HepG2 (cell line): ENCODE results near the gene TCERG1L. TPM values are rescaled to one million over a fixed set of nuclear protein-coding genes. Genes with fewer than 3 reads are reported as not detected.
"Not testable (repeated sequence)": the region's sequence is repeated elsewhere in the genome, so short reads cannot be mapped to it uniquely, and the experiment has no call there.

Experiments used
- ATAC-seq: fragments of 200-7000 bp; cut with Tn5 transposase; 3 replicates; pipeline ENCODE4 v1.9.1; 2020; ENCODE audit warnings: mild to moderate bottlenecking, moderate library complexity
- BruUV-seq: library from RNA; stranded (reverse); fragments of 400-500 nt; replicated peaks from 2 replicates; lab custom pipeline; 2021; lab: Mats Ljungman, UMichigan
- CTCF ChIA-PET: fragments of 300-600 bp; formaldehyde crosslinking; extraction: SDS; loops from one replicate; lab custom pipeline; 2021; ENCODE audit warnings: low total read pairs, inconsistent platforms, low intra/inter-chr PET ratio; lab: Yijun Ruan, JAX
- POLR2A ChIA-PET: fragments of 350-600 bp; sonication (Branson Sonifier 250); formaldehyde crosslinking; loops from one replicate; lab custom pipeline; 2020; ENCODE audit warnings: antibody characterized with exemption, inconsistent platforms; lab: Yijun Ruan, JAX
- DNase-seq: peaks from one replicate; pipeline ENCODE4 v3.0.0-alpha.2; 2015; ENCODE audit warnings: low spot score
- FAIRE-seq: peaks from 3 replicates; lab custom pipeline; 2011; peaks lifted over from hg19 to GRCh38; lab: Jason Lieb, UNC
- H2AFZ ChIP-seq: one replicate; pipeline ENCODE4 v1.6.1; 2011; ENCODE audit warnings: low read length, inconsistent platforms
- H3K27ac ChIP-seq: fragments of 300-600 bp; 3 replicates; pipeline ENCODE4 v1.8.0; 2011; ENCODE audit warnings: mixed run types, mild to moderate bottlenecking, mixed read lengths, low read length, inconsistent platforms; ENCODE audit not compliant: insufficient read depth; ENCODE audit errors: extremely low read length
- H3K27me3 ChIP-seq, 2 experiments: fragments of 200-600 bp in 1 of 2; 2 replicates in 1 of 2; 3 replicates in 1 of 2; pipeline versions ENCODE4 v1.6.0 to v1.8.0; 2011; ENCODE audit warnings: low read length in 2 of 2, mild to moderate bottlenecking in 2 of 2, moderate library complexity in 2 of 2, inconsistent platforms in 1 of 2; ENCODE audit not compliant: insufficient read depth in 2 of 2, control insufficient read depth in 1 of 2
- H3K36me3 ChIP-seq, 2 experiments: fragments of 200-600 bp in 1 of 2; replicated peaks in 1 of 2; 2 replicates in 1 of 2; 3 replicates in 1 of 2; pipeline versions ENCODE4 v1.5.1 to v1.8.0; 2011; ENCODE audit warnings: low read length in 2 of 2, inconsistent platforms in 1 of 2; ENCODE audit not compliant: insufficient read depth in 2 of 2, control insufficient read depth in 1 of 2
- H3K4me1 ChIP-seq: 2 replicates; pipeline ENCODE4 v1.5.1; 2012; ENCODE audit warnings: low read length, inconsistent platforms; ENCODE audit not compliant: insufficient read depth
- H3K4me2 ChIP-seq: 2 replicates; pipeline ENCODE4 v1.6.0; 2011; ENCODE audit warnings: low read depth, low read length, inconsistent platforms
- H3K4me3 ChIP-seq, 3 experiments: fragments of 200-600 bp in 1 of 3; sonication (generic), shearing (Covaris generic) in 1 of 3; replicated peaks in 1 of 3; 2 replicates each; pipeline ENCODE4 v1.5.1; 2011 to 2016; ENCODE audit warnings: low read length in 3 of 3, inconsistent platforms in 2 of 3, low read depth in 2 of 3, mild to moderate bottlenecking in 2 of 3, control low read depth in 1 of 3, mixed read lengths in 1 of 3; ENCODE audit not compliant: insufficient read depth in 1 of 3
- H3K79me2 ChIP-seq: one replicate; pipeline ENCODE4 v1.6.1; 2011; ENCODE audit warnings: low read length, inconsistent platforms; ENCODE audit not compliant: insufficient read depth
- H3K9ac ChIP-seq: 2 replicates; pipeline ENCODE4 v1.6.0; 2011; ENCODE audit warnings: mild to moderate bottlenecking, low read depth, low read length, inconsistent platforms; ENCODE audit not compliant: insufficient read depth
- H3K9me3 ChIP-seq: 2 replicates; pipeline ENCODE4 v1.5.1; 2012; ENCODE audit warnings: mild to moderate bottlenecking, low read length
- H4K20me1 ChIP-seq: 2 replicates; pipeline ENCODE4 v1.6.0; 2011; ENCODE audit warnings: inconsistent platforms, mild to moderate bottlenecking, low read length, moderate library complexity; ENCODE audit not compliant: insufficient read depth
- WGBS: methylation state at CpG from one replicate; pipeline ENCODE4 v1.1.6; 2017; ENCODE audit warnings: low lambda C conversion rate; 5-methylcytosine and 5-hydroxymethylcytosine counted together
- in situ Hi-C: cut with HindIII; loops from 2 replicates; pipeline ENCODE4 v1.10.0; 2017; ENCODE audit warnings: low pct_unique_long_range_greater_than_20kb; ENCODE audit not compliant: extremely low pct_ligation_motif_present
- intact Hi-C: fragments of 100-400 bp; cut with micrococcal nuclease; formaldehyde crosslinking; loops from one replicate; pipeline ENCODE4 v1.10.0; 2022; ENCODE audit not compliant: unreplicated experiment
- polyA plus RNA-seq, 8 experiments: library from polyadenylated mRNA; depleted of rRNA in 3 of 8; stranded (reverse) in 7 of 8; unstranded in 1 of 8; fragments of >200 nt; fragmentation: Illumina TruSeq in 4 of 8; extraction: Trizol in 4 of 8; gene quantifications; 2 replicates each; pipeline versions ENCODE4 v1.2.1 to v1.2.3, GENCODE V29; 2011 to 2016; ENCODE audit warnings: low read depth in 4 of 8, missing spikeins in 1 of 8, mixed read lengths in 1 of 8; ENCODE audit not compliant: insufficient read depth in 1 of 8
- total RNA-seq, 5 experiments: library from RNA; depleted of rRNA; stranded (reverse); fragments of >200 nt; fragmentation: Illumina TruSeq; extraction: Trizol; gene quantifications; 2 replicates each; pipeline ENCODE4 v1.2.3, GENCODE V29; 2016; ENCODE audit warnings: low read depth in 1 of 5
- TF ChIP-seq, protein P1 (sequence below): sonication (generic); formaldehyde crosslinking; IDR thresholded peaks from 2 replicates; pipeline ENCODE4 v1.4.0; 2020; ENCODE audit warnings: mild to moderate bottlenecking, missing genetic modification reagents

TCERG1L gene
- total and polyA plus RNA-seq, 2 of the 13 experiments (the other 11 are each of a cell fraction or from before 2014, with no cell fraction given), result not detected

DNA sequence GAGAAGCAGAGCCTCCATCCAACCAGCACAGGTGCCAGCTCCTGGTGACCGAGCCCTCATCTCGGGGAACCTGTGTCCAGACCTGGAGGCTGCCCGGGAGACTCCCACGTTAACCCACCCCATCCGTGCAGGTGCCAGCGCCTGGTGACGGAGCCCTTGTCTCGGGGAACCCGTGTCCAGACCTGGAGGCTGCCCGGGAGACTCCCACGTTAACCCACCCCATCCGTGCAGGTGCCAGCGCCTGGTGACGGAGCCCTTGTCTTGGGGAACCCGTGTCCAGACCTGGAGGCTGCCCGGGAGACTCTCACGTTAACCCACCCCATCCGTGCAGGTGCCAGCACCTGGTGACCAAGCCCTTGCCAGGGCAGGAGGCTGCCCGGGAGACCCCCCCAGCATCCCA lies 11.1 kb upstream of the TCERG1L start:
- H3K79me2 ChIP-seq, POLR2A ChIA-PET, H3K36me3 ChIP-seq, in situ Hi-C loops, intact Hi-C loops, H2AFZ ChIP-seq, H3K9ac ChIP-seq, H4K20me1 ChIP-seq, ATAC-seq, H3K4me3 ChIP-seq, CTCF ChIA-PET, FAIRE-seq, BruUV-seq, DNase-seq, H3K4me2 ChIP-seq, H3K4me1 ChIP-seq, H3K9me3 ChIP-seq, H3K27ac ChIP-seq: not testable (repeated sequence)
- WGBS, result 11% methylated on average over 5 of the region's 19 CpGs
- peaks cover 6 to 43% of the 10 kb centered on the region in 2 experiments; a peak in 4 of 5 replicates for H3K27me3 ChIP-seq

DNA sequence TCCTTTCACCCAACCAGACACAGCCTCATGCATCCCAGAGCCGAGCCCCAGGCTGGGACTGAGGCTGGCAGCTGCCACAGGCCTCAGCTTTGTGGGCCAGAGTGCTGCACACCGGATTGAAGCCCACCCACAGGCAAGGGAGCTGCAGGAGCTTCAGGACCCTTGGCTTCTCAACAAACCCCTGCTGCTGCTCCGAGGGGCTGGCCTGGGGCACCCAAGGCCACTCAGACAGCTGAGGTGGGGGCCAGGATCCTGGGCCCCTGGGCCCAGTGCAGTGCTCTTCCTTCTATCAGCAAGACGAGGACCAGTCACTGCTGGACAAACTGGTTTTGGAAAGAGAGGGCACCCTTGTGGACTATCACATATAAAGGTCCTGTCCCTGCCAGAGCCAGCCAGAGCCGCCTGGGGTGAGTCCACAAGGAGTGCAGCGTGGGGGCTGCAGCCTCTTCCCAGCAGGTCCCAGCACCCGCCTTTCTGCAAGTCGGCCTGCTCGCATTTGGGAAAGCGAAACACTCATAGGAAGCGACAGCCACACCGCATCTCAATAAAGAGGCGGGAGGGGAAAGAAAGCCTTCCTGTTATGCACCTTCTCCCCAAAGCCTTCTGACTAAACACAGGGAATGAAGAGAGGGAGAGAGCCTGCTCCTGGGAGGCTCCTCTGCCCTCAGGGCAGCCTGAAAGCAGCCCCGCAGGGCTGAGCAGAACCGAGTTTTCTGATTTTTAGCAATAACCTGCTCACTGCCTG lies 9.5 kb upstream of the TCERG1L start:
- Histone ChIP-seq H4K20me1 (no peaks in the 10 kb centered on the region), H3K4me2 (no peak overlapping the region), H3K27ac (no peak overlapping the region), H3K79me2 (no peaks in the 10 kb centered on the region), H3K9ac (no peak overlapping the region), H3K27me3 (peaks cover 6 to 45% of the 10 kb centered on the region in 2 experiments; a peak in 4 of 5 replicates), H3K9me3 (no peaks in the 10 kb centered on the region)
- FAIRE-seq (no peak), DNase-seq (no peak)
- BruUV-seq, result no TSS peak
- in situ Hi-C loops, result no loop called here
- POLR2A ChIA-PET, result no interaction called here
- intact Hi-C loops, result no loop called here
- TF ChIP-seq, protein P1, sequence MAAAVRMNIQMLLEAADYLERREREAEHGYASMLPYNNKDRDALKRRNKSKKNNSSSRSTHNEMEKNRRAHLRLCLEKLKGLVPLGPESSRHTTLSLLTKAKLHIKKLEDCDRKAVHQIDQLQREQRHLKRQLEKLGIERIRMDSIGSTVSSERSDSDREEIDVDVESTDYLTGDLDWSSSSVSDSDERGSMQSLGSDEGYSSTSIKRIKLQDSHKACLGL, result no peak
- TF ChIP-seq, all 625 proteins: peak for 0
- no peak overlapping the region for H3K4me3 ChIP-seq
- WGBS, result 13% methylated on average over 10 of the region's 15 CpGs
- no peak overlapping the region for H2AFZ ChIP-seq
- no peaks in the 10 kb centered on the region for H3K36me3 ChIP-seq
- ATAC-seq, result no peak
- H3K4me1 ChIP-seq, result no peaks in the 10 kb centered on the region
- CTCF ChIA-PET, result no interaction called here
